DND-41 (cell line): ENCODE results near the gene ST3GAL4.

Experiments
- CTCF ChIP-seq: IDR thresholded peaks from 2 replicates; pipeline ENCODE4 v1.5.1; 2012; ENCODE audit warnings: borderline replicate concordance, low read length, moderate library complexity, mild to moderate bottlenecking; ENCODE audit not compliant: poor library complexity, severe bottlenecking; ENCODE audit errors: extremely low read depth
- EZH2 ChIP-seq: IDR thresholded peaks from 3 replicates; pipeline ENCODE4 v1.6.1; 2012; ENCODE audit warnings: borderline replicate concordance, low read depth, mild to moderate bottlenecking, moderate library complexity, low read length, inconsistent platforms; ENCODE audit not compliant: severe bottlenecking

- TF ChIP-seq CTCF: no peak
- TF ChIP-seq EZH2: no peak
These were observed 80.8 kb downstream of the ST3GAL4 start for GRCh38 chr11:126436209-126436755.
